Adrenal gland (tissue), 5 donors: ENCODE measurements around the gene ZNF253.

Experiments used
- CTCF ChIP-seq, 6 experiments: fragments of 450-650 bp in 4 of 6; fragments of 200-600 bp in 2 of 6; sonication (generic) in 1 of 6; IDR thresholded peaks; 1 replicate in 5 of 6; 2 replicates in 1 of 6; pipeline versions ENCODE4 v1.5.1 to v1.8.0; 2016 to 2021; ENCODE audit warnings: antibody characterized with exemption in 6 of 6, mild to moderate bottlenecking in 2 of 6, moderate library complexity in 1 of 6
- POLR2A ChIP-seq, 2 donors: fragments of 450-650 bp; IDR thresholded peaks; one replicate each; pipeline ENCODE4 v1.6.1; 2017; ENCODE audit warnings: antibody characterized with exemption in 2 of 2, mild to moderate bottlenecking in 2 of 2, moderate library complexity in 1 of 2
- donor health status: DM: no; HTN: no; CAD: no.

- TF ChIP-seq CTCF (IDR thresholded peaks at IDR 0.05) (no peak), POLR2A (IDR thresholded peaks at IDR 0.05) (no peak)
Measured at GRCh38 chr19:19914596-19914995, 48.9 kb downstream of the ZNF253 start.
